Brain microvascular endothelial cell (primary cell): ENCODE data around the gene RBM6.

Experiments
- DNase-seq: peaks from one replicate; pipeline ENCODE4 v3.0.0-alpha.2; 2020
- H3K27ac ChIP-seq: fragments of 250-450 bp; sonication (Bioruptor Pico); 2 replicates; pipeline ENCODE4 v1.5.1; 2020; ENCODE audit warnings: mild to moderate bottlenecking, moderate library complexity
- H3K27me3 ChIP-seq: fragments of 250-450 bp; sonication (Bioruptor Pico); replicated peaks from 2 replicates; pipeline ENCODE4 v1.5.1; 2020; ENCODE audit warnings: mild to moderate bottlenecking
- H3K36me3 ChIP-seq: fragments of 250-450 bp; sonication (Bioruptor Pico); replicated peaks from 2 replicates; pipeline ENCODE4 v1.5.1; 2020; ENCODE audit warnings: mild to moderate bottlenecking
- H3K4me3 ChIP-seq: 2 replicates; pipeline ENCODE4 v1.5.1; 2011; ENCODE audit warnings: low read depth, mild to moderate bottlenecking, control low read depth, low read length, moderate library complexity
- in situ Hi-C: cut with HindIII; loops from 2 replicates; pipeline ENCODE4 v1.10.0; 2017; ENCODE audit warnings: low sequenced_read_pairs, low pct_ligation_motif_present
- TF ChIP-seq, protein P1 (sequence below): IDR thresholded peaks from 2 replicates; pipeline ENCODE4 v1.5.1; 2011; ENCODE audit warnings: low read depth, mild to moderate bottlenecking, moderate library complexity, low read length, control low read depth, inconsistent platforms; ENCODE audit errors: missing control alignments

RBM6 gene

DNA sequence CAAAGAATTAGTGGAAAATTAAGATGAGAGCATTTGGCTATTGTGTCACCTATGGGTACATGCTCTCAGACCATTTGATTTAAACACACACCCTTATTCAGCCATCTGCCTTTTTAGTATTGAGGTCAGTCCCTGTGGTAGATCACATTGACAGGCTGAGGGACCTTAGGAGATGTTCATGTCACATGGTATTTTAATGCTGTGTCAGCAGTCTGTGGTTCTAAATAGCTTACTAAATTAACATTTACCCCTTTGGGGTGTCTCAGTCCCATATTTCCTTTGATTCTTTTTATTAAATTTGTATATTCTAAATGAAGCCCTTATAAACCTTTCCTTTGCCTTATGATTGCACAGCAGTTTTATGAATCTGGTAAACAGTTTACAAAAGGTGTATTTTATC, 151.0 kb downstream of the RBM6 start:
- in situ Hi-C loops: no loop called here
- no peak for DNase-seq
- Histone ChIP-seq H3K4me3 (no peak overlapping the region), H3K36me3 (peaks cover 57% of the 10 kb centered on the region), H3K27ac (no peak overlapping the region), H3K27me3 (no peaks in the 10 kb centered on the region)
- TF ChIP-seq, protein P1, sequence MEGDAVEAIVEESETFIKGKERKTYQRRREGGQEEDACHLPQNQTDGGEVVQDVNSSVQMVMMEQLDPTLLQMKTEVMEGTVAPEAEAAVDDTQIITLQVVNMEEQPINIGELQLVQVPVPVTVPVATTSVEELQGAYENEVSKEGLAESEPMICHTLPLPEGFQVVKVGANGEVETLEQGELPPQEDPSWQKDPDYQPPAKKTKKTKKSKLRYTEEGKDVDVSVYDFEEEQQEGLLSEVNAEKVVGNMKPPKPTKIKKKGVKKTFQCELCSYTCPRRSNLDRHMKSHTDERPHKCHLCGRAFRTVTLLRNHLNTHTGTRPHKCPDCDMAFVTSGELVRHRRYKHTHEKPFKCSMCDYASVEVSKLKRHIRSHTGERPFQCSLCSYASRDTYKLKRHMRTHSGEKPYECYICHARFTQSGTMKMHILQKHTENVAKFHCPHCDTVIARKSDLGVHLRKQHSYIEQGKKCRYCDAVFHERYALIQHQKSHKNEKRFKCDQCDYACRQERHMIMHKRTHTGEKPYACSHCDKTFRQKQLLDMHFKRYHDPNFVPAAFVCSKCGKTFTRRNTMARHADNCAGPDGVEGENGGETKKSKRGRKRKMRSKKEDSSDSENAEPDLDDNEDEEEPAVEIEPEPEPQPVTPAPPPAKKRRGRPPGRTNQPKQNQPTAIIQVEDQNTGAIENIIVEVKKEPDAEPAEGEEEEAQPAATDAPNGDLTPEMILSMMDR: no peak

DNA sequence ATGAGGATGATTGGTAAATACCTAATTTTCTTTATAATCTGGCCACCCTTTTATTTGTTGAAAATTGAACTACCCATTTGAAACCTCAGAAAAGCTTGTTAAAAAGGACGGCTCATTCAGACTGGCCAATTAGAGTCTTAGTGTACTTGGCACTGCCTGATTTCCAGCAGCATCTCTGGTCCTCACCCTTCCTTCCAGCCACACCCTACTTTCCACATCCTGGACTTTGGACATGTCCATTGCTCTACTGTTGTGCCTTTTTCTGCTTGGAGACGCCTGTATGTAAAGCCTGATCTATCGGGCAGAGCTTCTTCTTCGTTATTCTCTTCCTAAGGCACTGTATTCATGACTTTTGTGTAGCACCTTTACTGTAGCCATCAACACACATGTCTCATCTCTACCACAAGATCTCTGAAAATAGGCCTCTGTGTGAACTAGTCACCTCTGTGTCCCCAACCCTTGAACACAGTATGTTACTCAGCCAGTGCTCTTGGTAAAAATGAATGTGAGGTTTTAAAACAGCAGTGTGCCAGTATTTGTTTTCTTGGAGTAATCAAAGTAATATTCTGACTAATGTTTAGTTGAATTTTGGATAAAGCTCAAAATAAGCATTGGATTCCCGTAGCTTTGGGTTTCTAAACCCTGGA, 155.5 kb downstream of the RBM6 start:
- Histone ChIP-seq H3K36me3 (peaks cover 93% of the 10 kb centered on the region), H3K27ac (no peak overlapping the region), H3K4me3 (no peak overlapping the region), H3K27me3 (no peaks in the 10 kb centered on the region)
- DNase-seq: no peak
- in situ Hi-C loops: no loop called here
- TF ChIP-seq, protein P1: no peak

DNA sequence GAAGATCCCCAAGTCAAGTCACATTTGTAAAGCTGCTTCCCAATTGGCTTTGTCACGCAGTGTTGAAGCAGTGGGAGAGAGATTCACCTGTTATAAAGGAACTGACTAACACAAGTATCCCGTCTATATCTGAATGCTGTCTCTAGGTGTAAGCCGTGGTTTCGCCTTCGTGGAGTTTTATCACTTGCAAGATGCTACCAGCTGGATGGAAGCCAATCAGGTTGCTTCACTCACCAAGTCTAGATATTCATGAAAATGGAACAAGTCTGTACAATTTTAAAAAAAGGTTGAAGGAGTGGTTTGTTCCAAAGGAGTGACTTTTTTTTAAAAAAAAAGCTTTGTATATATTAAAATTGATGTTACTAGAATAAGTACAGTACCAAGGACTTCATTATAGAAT, 160.4 kb downstream of the RBM6 start:
- no peaks in the 10 kb centered on the region for H3K27me3 ChIP-seq
- H3K27ac ChIP-seq: no peak overlapping the region
- peaks cover 98% of the 10 kb centered on the region for H3K36me3 ChIP-seq
- in situ Hi-C loops: no loop called here
- H3K4me3 ChIP-seq: no peak overlapping the region
- no peak for DNase-seq
- TF ChIP-seq, protein P1: no peak

DNA sequence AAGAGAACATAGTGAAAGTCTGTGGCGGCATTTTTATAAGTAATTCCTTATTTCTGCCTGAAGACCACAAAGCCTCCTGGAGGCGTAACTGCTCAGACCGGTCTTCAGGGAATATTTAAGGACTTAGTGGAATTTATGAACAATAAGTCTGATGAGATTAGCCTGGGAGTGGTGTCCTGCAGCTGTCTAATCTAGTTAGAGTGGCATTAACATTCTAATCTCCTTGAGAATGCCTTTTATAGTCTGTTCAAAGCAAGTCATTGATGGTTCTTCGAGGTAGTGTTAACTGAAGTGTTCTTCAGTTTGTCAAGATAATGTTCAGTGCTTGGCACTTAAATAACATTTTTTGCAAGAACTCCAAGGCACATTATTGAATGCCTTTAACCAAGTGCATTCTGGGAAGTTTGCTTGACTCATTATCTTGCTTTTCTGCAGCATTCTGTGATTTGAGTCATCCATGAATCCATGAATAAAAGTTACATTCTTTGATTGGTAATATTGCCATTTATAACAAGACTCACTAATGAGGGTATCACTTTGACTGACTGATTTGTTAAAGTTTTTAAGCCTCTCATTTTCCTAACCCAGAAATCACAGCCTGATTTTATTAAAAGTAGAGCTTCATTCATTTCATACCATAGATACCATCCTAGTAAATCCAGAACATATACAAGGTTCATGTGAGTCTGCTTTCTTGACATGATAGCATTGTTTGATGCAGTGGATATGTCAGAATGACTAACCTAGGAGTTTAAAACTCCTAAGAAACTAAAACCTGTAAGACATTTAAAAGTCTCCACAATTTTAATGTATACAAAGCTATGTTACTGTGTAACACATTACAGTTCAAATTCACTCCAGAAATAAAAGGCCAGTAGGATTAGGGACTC, 161.3 kb downstream of the RBM6 start:
- DNase-seq: no peak
- in situ Hi-C loops: no loop called here
- no peak overlapping the region for H3K4me3 ChIP-seq
- H3K36me3 ChIP-seq: peaks cover 95% of the 10 kb centered on the region
- TF ChIP-seq, protein P1: no peak
- no peaks in the 10 kb centered on the region for H3K27me3 ChIP-seq
- H3K27ac ChIP-seq: no peak overlapping the region

DNA sequence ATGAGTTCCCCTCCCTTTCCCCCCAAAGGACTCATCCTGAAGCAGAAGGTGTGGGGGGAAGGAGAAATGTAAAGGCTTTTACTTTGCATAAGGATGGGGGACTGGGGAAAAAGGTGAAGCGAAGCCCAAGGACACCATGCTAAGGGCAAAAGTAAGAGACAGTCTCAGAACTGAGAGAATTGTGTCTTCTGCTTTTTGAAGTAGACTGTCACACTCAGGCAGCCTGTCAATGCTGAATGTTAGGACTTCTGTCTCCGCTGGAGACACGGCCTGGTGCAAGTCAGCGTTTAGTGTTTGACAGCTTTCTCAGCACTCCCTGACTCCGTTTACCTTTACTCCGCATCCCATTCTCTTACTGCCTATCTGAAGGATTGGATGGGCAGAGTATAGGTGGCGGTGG, 162.6 kb downstream of the RBM6 start:
- in situ Hi-C loops: no loop called here
- DNase-seq: no peak
- no peaks in the 10 kb centered on the region for H3K27me3 ChIP-seq
- H3K27ac ChIP-seq: no peak overlapping the region
- peaks cover 95% of the 10 kb centered on the region for H3K36me3 ChIP-seq
- TF ChIP-seq, protein P1: no peak
- no peak overlapping the region for H3K4me3 ChIP-seq
